ENCODE data around the gene CDCA5. TPM values are rescaled to one million over a fixed set of nuclear protein-coding genes. Genes with fewer than 3 reads are reported as not detected.

CDCA5 gene
- total and polyA plus RNA-seq, 2 of the 4 experiments (the other 2 are of a cell fraction): 9.1 to 14.0 TPM

Small RNAs within 50 kb of the gene (microRNA-seq; reads per million reads assigned to microRNA genes)
- gene MIR6751 (ENCODE audit: unreplicated experiment) (not detected), gene SNX15 (ENCODE audit: insufficient read depth, insufficient read length) (not detected)

Small RNAs within 50 kb of the gene (small RNA-seq; reads per million reads assigned to genes)
- 0 to 2.4 (median 0) reads per million in 5 experiments for gene SNX15

Other genes starting within 250 kb of the CDCA5 start
- under 0.01 TPM in 2 replicates for gene CDC42BPG, start 239.4 kb downstream of the CDCA5 start, total RNA-seq (2012; rRNA removed)
- gene CDC42BPG, start 239.4 kb downstream of the CDCA5 start, polyA plus RNA-seq (2012; rRNA removed): 0.10 and 0.12 TPM in 2 replicates
- 107 and 125 TPM in 2 replicates for gene EHD1, start 205.4 kb downstream of the CDCA5 start, total RNA-seq (2012; rRNA removed)
- gene EHD1, start 205.4 kb downstream of the CDCA5 start, polyA plus RNA-seq (2012; rRNA removed): 209 and 216 TPM in 2 replicates
- 3.2 and 3.6 TPM in 2 replicates for gene ATG2A, start 166.8 kb downstream of the CDCA5 start, total RNA-seq (2012; rRNA removed)
- gene ATG2A, start 166.8 kb downstream of the CDCA5 start, polyA plus RNA-seq (2012; rRNA removed): 10.5 and 12.7 TPM in 2 replicates
- 6.4 and 6.5 TPM in 2 replicates for gene PPP2R5B, start 159.4 kb downstream of the CDCA5 start, total RNA-seq (2012; rRNA removed)
- 23.5 and 23.6 TPM in 2 replicates for gene PPP2R5B, start 159.4 kb downstream of the CDCA5 start, polyA plus RNA-seq (2012; rRNA removed)
- gene GPHA2, start 148.1 kb downstream of the CDCA5 start, total RNA-seq (2012; rRNA removed): not detected in 2 replicates
- not detected in 2 replicates for gene GPHA2, start 148.1 kb downstream of the CDCA5 start, polyA plus RNA-seq (2012; rRNA removed)
- gene MAJIN, start 111.9 kb downstream of the CDCA5 start, total RNA-seq (2012; rRNA removed): not detected in 2 replicates
- not detected in 2 replicates for gene MAJIN, start 111.9 kb downstream of the CDCA5 start, polyA plus RNA-seq (2012; rRNA removed)
- gene BATF2, start 87.1 kb downstream of the CDCA5 start, total RNA-seq (2012; rRNA removed): 0.36 and 0.56 TPM in 2 replicates
- gene BATF2, start 87.1 kb downstream of the CDCA5 start, polyA plus RNA-seq (2012; rRNA removed): 1.2 and 1.6 TPM in 2 replicates
- 46.4 and 48.9 TPM in 2 replicates for gene ARL2, start 69.9 kb downstream of the CDCA5 start, total RNA-seq (2012; rRNA removed)
- gene ARL2, start 69.9 kb downstream of the CDCA5 start, polyA plus RNA-seq (2012; rRNA removed): 152 and 168 TPM in 2 replicates
- 8.1 and 9.0 TPM in 2 replicates for gene SNX15, start 56.6 kb downstream of the CDCA5 start, total RNA-seq (2012; rRNA removed)
- 15.2 and 16.3 TPM in 2 replicates for gene SNX15, start 56.6 kb downstream of the CDCA5 start, polyA plus RNA-seq (2012; rRNA removed)
- 2.8 and 2.9 TPM in 2 replicates for gene SAC3D1, start 42.8 kb downstream of the CDCA5 start, total RNA-seq (2012; rRNA removed)
- 13.2 and 15.4 TPM in 2 replicates for gene SAC3D1, start 42.8 kb downstream of the CDCA5 start, polyA plus RNA-seq (2012; rRNA removed)
- 2.8 and 3.8 TPM in 2 replicates for gene NAALADL1, start 25.5 kb downstream of the CDCA5 start, total RNA-seq (2012; rRNA removed)
- gene NAALADL1, start 25.5 kb downstream of the CDCA5 start, polyA plus RNA-seq (2012; rRNA removed): 5.8 and 6.3 TPM in 2 replicates
- 24.0 and 27.2 TPM in 2 replicates for gene ZFPL1, start 182 bp upstream of the CDCA5 start, total RNA-seq (2012; rRNA removed)
- 67.5 and 75.6 TPM in 2 replicates for gene ZFPL1, start 182 bp upstream of the CDCA5 start, polyA plus RNA-seq (2012; rRNA removed)
- 82.5 and 113 TPM in 2 replicates for gene VPS51, start 12.2 kb upstream of the CDCA5 start, total RNA-seq (2012; rRNA removed)
- 56.3 and 71.2 TPM in 2 replicates for gene VPS51, start 12.2 kb upstream of the CDCA5 start, polyA plus RNA-seq (2012; rRNA removed)
- gene TM7SF2, start 27.8 kb upstream of the CDCA5 start, total RNA-seq (2012; rRNA removed): 4.7 and 5.7 TPM in 2 replicates
- gene TM7SF2, start 27.8 kb upstream of the CDCA5 start, polyA plus RNA-seq (2012; rRNA removed): 7.6 and 11.5 TPM in 2 replicates
- gene ZNHIT2, start 33.7 kb upstream of the CDCA5 start, total RNA-seq (2012; rRNA removed): 3.6 and 3.9 TPM in 2 replicates
- 5.9 and 7.7 TPM in 2 replicates for gene ZNHIT2, start 33.7 kb upstream of the CDCA5 start, polyA plus RNA-seq (2012; rRNA removed)
- 189 and 285 TPM in 2 replicates for gene FAU, start 38.1 kb upstream of the CDCA5 start, total RNA-seq (2012; rRNA removed)
- gene FAU, start 38.1 kb upstream of the CDCA5 start, polyA plus RNA-seq (2012; rRNA removed): 652 and 804 TPM in 2 replicates
- gene MRPL49, start 38.3 kb upstream of the CDCA5 start, total RNA-seq (2012; rRNA removed): 54.2 and 55.2 TPM in 2 replicates
- 51.5 and 56.8 TPM in 2 replicates for gene MRPL49, start 38.3 kb upstream of the CDCA5 start, polyA plus RNA-seq (2012; rRNA removed)
- 8.3 and 9.5 TPM in 2 replicates for gene SYVN1, start 50.5 kb upstream of the CDCA5 start, total RNA-seq (2012; rRNA removed)
- gene SYVN1, start 50.5 kb upstream of the CDCA5 start, polyA plus RNA-seq (2012; rRNA removed): 45.7 and 52.9 TPM in 2 replicates
- not detected in 2 replicates for gene SPDYC, start 86.2 kb upstream of the CDCA5 start, total RNA-seq (2012; rRNA removed)
- gene SPDYC, start 86.2 kb upstream of the CDCA5 start, polyA plus RNA-seq (2012; rRNA removed): not detected in 2 replicates
- 62.8 and 110 TPM in 2 replicates for gene CAPN1, start 97.9 kb upstream of the CDCA5 start, total RNA-seq (2012; rRNA removed)
- 182 and 263 TPM in 2 replicates for gene CAPN1, start 97.9 kb upstream of the CDCA5 start, polyA plus RNA-seq (2012; rRNA removed)
- 12.2 and 14.2 TPM in 2 replicates for gene POLA2, start 177.9 kb upstream of the CDCA5 start, total RNA-seq (2012; rRNA removed)
- 17.3 and 19.9 TPM in 2 replicates for gene POLA2, start 177.9 kb upstream of the CDCA5 start, polyA plus RNA-seq (2012; rRNA removed)
- 5.2 and 5.3 TPM in 2 replicates for gene CDC42EP2, start 230.8 kb upstream of the CDCA5 start, total RNA-seq (2012; rRNA removed)
- 27.5 and 31.3 TPM in 2 replicates for gene CDC42EP2, start 230.8 kb upstream of the CDCA5 start, polyA plus RNA-seq (2012; rRNA removed)
- gene DPF2, start 249.8 kb upstream of the CDCA5 start, total RNA-seq (2012; rRNA removed): 37.2 and 42.8 TPM in 2 replicates
- 54.3 and 62.5 TPM in 2 replicates for gene DPF2, start 249.8 kb upstream of the CDCA5 start, polyA plus RNA-seq (2012; rRNA removed)